SU-DHL-6 (cell line): ENCODE results near the gene ABCC2.

Experiments
- H2AFZ ChIP-seq: fragments of 200-600 bp; sonication (generic); 2 replicates; pipeline ENCODE4 v1.6.1; 2014; ENCODE audit warnings: low read depth, mild to moderate bottlenecking, moderate library complexity, mixed read lengths, antibody characterized with exemption, low read length; ENCODE audit not compliant: severe bottlenecking
- H3F3A ChIP-seq: fragments of 200-600 bp; shearing (Covaris generic); 2 replicates; pipeline ENCODE4 v1.6.0; 2016; ENCODE audit warnings: antibody characterized with exemption, mild to moderate bottlenecking; ENCODE audit not compliant: insufficient read depth
- H3K27ac ChIP-seq: fragments of 200-600 bp; sonication (generic); 2 replicates; pipeline ENCODE4 v1.5.1; 2016; ENCODE audit warnings: low read depth, mild to moderate bottlenecking, low read length, moderate library complexity, mixed read lengths
- H3K27me3 ChIP-seq: fragments of 200-600 bp; sonication (generic), shearing (Covaris generic); 2 replicates; pipeline ENCODE4 v1.6.0; 2014; ENCODE audit warnings: mild to moderate bottlenecking, low read length
- H3K36me3 ChIP-seq: fragments of 200-600 bp; sonication (generic); 2 replicates; pipeline ENCODE4 v1.6.1; 2014; ENCODE audit warnings: mild to moderate bottlenecking, low read length, mixed read lengths
- H3K4me2 ChIP-seq: fragments of 300-600, 200-600 bp; shearing (Covaris generic), sonication (generic); 2 replicates; pipeline ENCODE4 v1.6.0; 2014; ENCODE audit warnings: low read length, low read depth, mild to moderate bottlenecking; ENCODE audit not compliant: poor library complexity, severe bottlenecking
- H3K4me3 ChIP-seq: fragments of 200-600 bp; sonication (generic); 2 replicates; pipeline ENCODE4 v1.5.1; 2014; ENCODE audit warnings: antibody characterized with exemption, low read length, mild to moderate bottlenecking, mixed read lengths; ENCODE audit not compliant: insufficient read depth, poor library complexity, severe bottlenecking
- H3K79me2 ChIP-seq: fragments of 200-600 bp; sonication (generic); 2 replicates; pipeline ENCODE4 v1.6.1; 2014; ENCODE audit warnings: mild to moderate bottlenecking, low read length, moderate library complexity; ENCODE audit not compliant: insufficient read depth
- H3K9ac ChIP-seq: fragments of 200-600 bp; sonication (generic); 2 replicates; pipeline ENCODE4 v1.7.0; 2014; ENCODE audit warnings: mild to moderate bottlenecking, low read length
- H3K9me2 ChIP-seq: fragments of 200-600 bp; sonication (generic); replicated peaks from 2 replicates; pipeline ENCODE4 v1.6.1; 2014; ENCODE audit warnings: low read length; ENCODE audit not compliant: insufficient read depth
- H3K9me3 ChIP-seq: fragments of 200-600 bp; sonication (generic); 2 replicates; pipeline ENCODE4 v1.6.1; 2014; ENCODE audit warnings: low read length, mixed read lengths; ENCODE audit not compliant: insufficient read depth
- H4K20me1 ChIP-seq: fragments of 200-600 bp; sonication (generic); 2 replicates; pipeline ENCODE4 v1.6.1; 2014; ENCODE audit warnings: low read depth, mild to moderate bottlenecking, antibody characterized with exemption, low read length, moderate library complexity, mixed read lengths
- CTCF ChIP-seq: fragments of 200-600 bp; sonication (generic); IDR thresholded peaks from one replicate; pipeline ENCODE4 v1.5.1; 2017; ENCODE audit warnings: antibody characterized with exemption, mild to moderate bottlenecking, low read length, moderate library complexity; ENCODE audit not compliant: insufficient read depth, poor library complexity, severe bottlenecking
- EZH2phosphoT487 ChIP-seq: fragments of 200-600 bp; sonication (generic), shearing (Covaris generic); conservative IDR thresholded peaks from 2 replicates; pipeline ENCODE4 v1.6.1; 2018; ENCODE audit warnings: mild to moderate bottlenecking, antibody characterized with exemption, low read length, moderate library complexity, mixed read lengths

ABCC2 gene

GRCh38 chr10:99809481-99809880, 27.0 kb downstream of the ABCC2 start:
- Histone ChIP-seq H3K79me2 (no peaks in the 10 kb centered on the region), H2AFZ (no peak overlapping the region), H3K9ac (no peak overlapping the region), H3K9me3 (no peaks in the 10 kb centered on the region), H3K27me3 (no peaks in the 10 kb centered on the region), H3K4me3 (no peak overlapping the region), H3K9me2 (no peaks in the 10 kb centered on the region), H3K27ac (no peak overlapping the region), H3F3A (no peaks in the 10 kb centered on the region), H3K4me2 (no peak overlapping the region), H3K36me3 (no peaks in the 10 kb centered on the region), H4K20me1 (no peaks in the 10 kb centered on the region)
- no peak for TF ChIP-seq CTCF
- TF ChIP-seq EZH2phosphoT487: no peak

- no peak for TF ChIP-seq CTCF
- no peak for TF ChIP-seq EZH2phosphoT487
- Histone ChIP-seq H3K9me3 (no peaks in the 10 kb centered on the region), H3F3A (no peaks in the 10 kb centered on the region), H3K36me3 (no peaks in the 10 kb centered on the region), H3K9ac (no peak overlapping the region), H3K9me2 (no peaks in the 10 kb centered on the region), H3K27ac (no peak overlapping the region), H3K79me2 (no peaks in the 10 kb centered on the region), H4K20me1 (no peaks in the 10 kb centered on the region), H3K4me3 (no peak overlapping the region), H3K27me3 (no peaks in the 10 kb centered on the region), H3K4me2 (no peak overlapping the region), H2AFZ (no peak overlapping the region)
Observed at GRCh38 chr10:99809931-99810615, 27.6 kb downstream of the ABCC2 start.

- Histone ChIP-seq H3K27me3 (no peaks in the 10 kb centered on the region), H3K79me2 (no peaks in the 10 kb centered on the region), H3K9me2 (no peaks in the 10 kb centered on the region), H3K36me3 (no peaks in the 10 kb centered on the region), H3F3A (no peaks in the 10 kb centered on the region), H2AFZ (no peak overlapping the region), H3K9me3 (no peaks in the 10 kb centered on the region), H3K4me2 (no peak overlapping the region), H4K20me1 (no peaks in the 10 kb centered on the region), H3K4me3 (no peak overlapping the region), H3K27ac (no peak overlapping the region), H3K9ac (no peak overlapping the region)
- TF ChIP-seq CTCF (no peak), EZH2phosphoT487 (no peak)
Observed at GRCh38 chr10:99812177-99812576, 29.7 kb downstream of the ABCC2 start.
